ENCODE data around the gene EPB41L2.

The EPB41L2 gene

GRCh38 chr6:131022691-131023090, 40.4 kb downstream of the EPB41L2 start:
- TF ChIP-seq CTCF (conservative IDR thresholded peaks at IDR 0.05; ENCODE audit: low read depth, low read length): no peak
- Histone ChIP-seq H3K4me1 (ENCODE audit: low read depth, poor library complexity, severe bottlenecking) (no peaks in the 10 kb centered on the region), H3K4me2 (no peak overlapping the region), H3K27ac (no peak overlapping the region), H4K20me1 (ENCODE audit: insufficient read depth) (no peaks in the 10 kb centered on the region), H3K36me3 (ENCODE audit: insufficient read depth) (no peaks in the 10 kb centered on the region), H3K9ac (no peak overlapping the region), H3K79me2 (ENCODE audit: insufficient read depth, low read depth) (peaks cover 7% of the 10 kb centered on the region; the same call in 1 of the 2 replicates), H3K4me3 (IDR thresholded peaks at IDR 0.05; ENCODE audit: insufficient read depth, low read depth, low read length) (no peak overlapping the region), H2AFZ (ENCODE audit: low read depth) (no peak overlapping the region), H3K27me3 (ENCODE audit: insufficient read depth, low read depth) (no peaks in the 10 kb centered on the region)

GRCh38 chr6:131017962-131018361, 45.1 kb downstream of the EPB41L2 start:
- H2AFZ ChIP-seq (ENCODE audit: low read depth): no peak overlapping the region

GRCh38 chr6:131015630-131016263, 47.3 kb downstream of the EPB41L2 start:
- no peak overlapping the region for H3K4me2 ChIP-seq
- H3K36me3 ChIP-seq (ENCODE audit: insufficient read depth): no peaks in the 10 kb centered on the region
- no peak overlapping the region for H3K27ac ChIP-seq
- TF ChIP-seq CTCF (conservative IDR thresholded peaks at IDR 0.05; ENCODE audit: low read depth, low read length): no peak
- H3K4me1 ChIP-seq (ENCODE audit: low read depth, poor library complexity, severe bottlenecking): no peaks in the 10 kb centered on the region
- no peak overlapping the region for H3K4me3 ChIP-seq (IDR thresholded peaks at IDR 0.05; ENCODE audit: insufficient read depth, low read depth, low read length)
- H3K79me2 ChIP-seq (ENCODE audit: insufficient read depth, low read depth): 0 out of 2 replicates have a peak, but pooled peaks cover 14% of the 10 kb centered on the region
- no peak overlapping the region for H2AFZ ChIP-seq (ENCODE audit: low read depth)
- H3K27me3 ChIP-seq (ENCODE audit: insufficient read depth, low read depth): no peaks in the 10 kb centered on the region
- H3K9ac ChIP-seq: no peak overlapping the region
- no peaks in the 10 kb centered on the region for H4K20me1 ChIP-seq (ENCODE audit: insufficient read depth)

More at GRCh38 chr6:131017962-131018361, 45.1 kb downstream of the EPB41L2 start:
- Histone ChIP-seq H3K4me3 (IDR thresholded peaks at IDR 0.05; ENCODE audit: insufficient read depth, low read depth, low read length) (no peak overlapping the region), H3K79me2 (ENCODE audit: insufficient read depth, low read depth) (0 out of 2 replicates have a peak, but pooled peaks cover 14% of the 10 kb centered on the region), H4K20me1 (ENCODE audit: insufficient read depth) (no peaks in the 10 kb centered on the region), H3K9ac (no peak overlapping the region), H3K4me1 (ENCODE audit: low read depth, poor library complexity, severe bottlenecking) (no peaks in the 10 kb centered on the region), H3K27me3 (ENCODE audit: insufficient read depth, low read depth) (no peaks in the 10 kb centered on the region), H3K36me3 (ENCODE audit: insufficient read depth) (no peaks in the 10 kb centered on the region), H3K27ac (no peak overlapping the region), H3K4me2 (no peak overlapping the region)
- TF ChIP-seq CTCF (conservative IDR thresholded peaks at IDR 0.05; ENCODE audit: low read depth, low read length): no peak

- Histone ChIP-seq H3K79me2 (ENCODE audit: insufficient read depth, low read depth) (0 out of 2 replicates have a peak, but pooled peaks cover 14% of the 10 kb centered on the region), H2AFZ (ENCODE audit: low read depth) (no peak overlapping the region), H3K27ac (no peak overlapping the region), H3K9ac (no peak overlapping the region), H3K4me3 (IDR thresholded peaks at IDR 0.05; ENCODE audit: insufficient read depth, low read depth, low read length) (no peak overlapping the region), H3K36me3 (ENCODE audit: insufficient read depth) (no peaks in the 10 kb centered on the region), H3K4me1 (ENCODE audit: low read depth, poor library complexity, severe bottlenecking) (no peaks in the 10 kb centered on the region), H4K20me1 (ENCODE audit: insufficient read depth) (no peaks in the 10 kb centered on the region), H3K4me2 (no peak overlapping the region), H3K27me3 (ENCODE audit: insufficient read depth, low read depth) (no peaks in the 10 kb centered on the region)
- TF ChIP-seq CTCF (conservative IDR thresholded peaks at IDR 0.05; ENCODE audit: low read depth, low read length): no peak
Observed at GRCh38 chr6:131015025-131015591, 47.9 kb downstream of the EPB41L2 start.

Measured in KMS-11 (cell line).